SW480 (cell line): ENCODE measurements around the gene COQ8A.

ENCODE experiments used
- DNase-seq: peaks from one replicate; pipeline ENCODE4 v3.0.0-alpha.2; 2016; ENCODE audit warnings: low spot score

COQ8A gene

GRCh38 chr1:227016990-227017389 is 76.9 kb downstream of the COQ8A start:
- no peak for DNase-seq

GRCh38 chr1:227032396-227032795 is 92.3 kb downstream of the COQ8A start:
- no peak for DNase-seq

GRCh38 chr1:227033880-227034279 is 93.8 kb downstream of the COQ8A start:
- DNase-seq = no peak

- DNase-seq = no peak
Observed at GRCh38 chr1:227035316-227035715, 95.2 kb downstream of the COQ8A start.

- DNase-seq = no peak
Observed at GRCh38 chr1:227037121-227037520, 97.0 kb downstream of the COQ8A start.
